Upper lobe of right lung (tissue), 1 donor: ENCODE data around the gene SPATA16. TPM values are rescaled to one million over a fixed set of nuclear protein-coding genes. Genes with fewer than 3 reads are reported as not detected.

ENCODE experiments used
- ATAC-seq: fragments of 200-7000 bp; cut with Tn5 transposase; one replicate; pipeline ENCODE4 v1.9.1; 2020; ENCODE audit warnings: mild to moderate bottlenecking, moderate library complexity
- DNase-seq: peaks from one replicate; pipeline ENCODE4 v3.0.0-alpha.2; 2020
- H3K27ac ChIP-seq: fragments of 200-600 bp; one replicate; pipeline ENCODE4 v1.8.0; 2022
- H3K27me3 ChIP-seq: fragments of 200-600 bp; one replicate; pipeline ENCODE4 v1.8.0; 2022; ENCODE audit warnings: mild to moderate bottlenecking
- H3K36me3 ChIP-seq: fragments of 200-600 bp; one replicate; pipeline ENCODE4 v1.8.0; 2022
- H3K4me1 ChIP-seq: fragments of 200-600 bp; one replicate; pipeline ENCODE4 v1.8.0; 2022
- H3K4me3 ChIP-seq: fragments of 200-600 bp; one replicate; pipeline ENCODE4 v1.8.0; 2022; ENCODE audit warnings: mild to moderate bottlenecking
- H3K9me3 ChIP-seq: fragments of 200-600 bp; one replicate; pipeline ENCODE4 v1.8.0; 2022
- intact Hi-C: fragments of 100-400 bp; cut with DNase I; formaldehyde crosslinking; loops from one replicate; pipeline ENCODE4 v1.11.0; 2022
- total RNA-seq: library from RNA; stranded (reverse); fragmentation: NEBNext Ultra II Directional; extraction: Animal tissue kit (Norgen Biotek cat#: 25700); gene quantifications from one replicate; pipeline ENCODE4 v1.2.1, GENCODE V29; 2021
- TF ChIP-seq, protein P1 (sequence below): fragments of 200-600 bp; IDR thresholded peaks from one replicate; pipeline ENCODE4 v1.8.0; 2022; ENCODE audit warnings: antibody characterized with exemption
- donor health status: DM: no; HTN: yes; CAD: no; lungs with severe emphysema.

Gene SPATA16
- total RNA-seq, 1 donor from 2014 or later = not detected

DNA sequence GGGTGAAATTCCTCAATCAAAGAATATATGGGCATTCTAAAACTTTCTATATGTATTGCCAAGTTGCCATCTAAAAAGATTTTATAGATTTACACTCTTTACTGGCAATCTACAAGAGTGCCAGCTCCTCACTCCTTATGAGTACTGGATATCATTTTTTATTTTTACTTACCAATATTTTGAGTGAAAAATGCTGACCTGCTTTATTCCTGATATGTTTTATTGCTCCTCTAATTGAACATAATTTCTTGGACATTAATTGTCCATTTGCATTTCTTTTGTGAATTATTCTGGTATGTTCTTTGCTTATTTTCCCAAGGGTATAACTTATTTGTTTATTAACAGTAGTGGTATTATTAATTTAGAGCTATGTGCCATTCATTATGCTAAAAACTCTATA lies 293.7 kb downstream of the SPATA16 start:
- TF ChIP-seq, protein P1, sequence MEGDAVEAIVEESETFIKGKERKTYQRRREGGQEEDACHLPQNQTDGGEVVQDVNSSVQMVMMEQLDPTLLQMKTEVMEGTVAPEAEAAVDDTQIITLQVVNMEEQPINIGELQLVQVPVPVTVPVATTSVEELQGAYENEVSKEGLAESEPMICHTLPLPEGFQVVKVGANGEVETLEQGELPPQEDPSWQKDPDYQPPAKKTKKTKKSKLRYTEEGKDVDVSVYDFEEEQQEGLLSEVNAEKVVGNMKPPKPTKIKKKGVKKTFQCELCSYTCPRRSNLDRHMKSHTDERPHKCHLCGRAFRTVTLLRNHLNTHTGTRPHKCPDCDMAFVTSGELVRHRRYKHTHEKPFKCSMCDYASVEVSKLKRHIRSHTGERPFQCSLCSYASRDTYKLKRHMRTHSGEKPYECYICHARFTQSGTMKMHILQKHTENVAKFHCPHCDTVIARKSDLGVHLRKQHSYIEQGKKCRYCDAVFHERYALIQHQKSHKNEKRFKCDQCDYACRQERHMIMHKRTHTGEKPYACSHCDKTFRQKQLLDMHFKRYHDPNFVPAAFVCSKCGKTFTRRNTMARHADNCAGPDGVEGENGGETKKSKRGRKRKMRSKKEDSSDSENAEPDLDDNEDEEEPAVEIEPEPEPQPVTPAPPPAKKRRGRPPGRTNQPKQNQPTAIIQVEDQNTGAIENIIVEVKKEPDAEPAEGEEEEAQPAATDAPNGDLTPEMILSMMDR = no peak
- ATAC-seq (no peak), DNase-seq (no peak)
- Histone ChIP-seq H3K27ac (no peak overlapping the region), H3K9me3 (no peaks in the 10 kb centered on the region), H3K4me1 (no peaks in the 10 kb centered on the region), H3K27me3 (no peaks in the 10 kb centered on the region), H3K4me3 (no peak overlapping the region), H3K36me3 (no peaks in the 10 kb centered on the region)
- intact Hi-C loops = no loop called here

DNA sequence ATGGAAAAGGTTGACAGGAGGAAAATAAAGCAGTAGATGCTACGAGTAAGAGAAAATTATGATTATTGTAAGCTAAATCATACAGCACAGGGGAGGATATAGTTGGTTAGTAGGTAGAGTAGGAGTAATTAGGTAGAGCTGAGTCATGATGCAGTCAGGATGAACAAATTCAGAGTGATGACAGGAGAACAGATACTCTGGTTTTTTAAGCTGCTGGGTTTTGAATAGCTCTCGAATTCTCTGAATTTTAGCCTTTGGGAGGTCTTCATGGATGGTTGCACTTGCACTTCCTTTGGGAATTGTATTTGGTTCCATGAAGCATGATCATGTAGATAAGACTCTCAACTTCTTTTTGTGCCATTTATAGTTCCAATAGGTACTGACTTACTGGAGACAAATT lies 294.3 kb downstream of the SPATA16 start:
- H3K4me1 ChIP-seq = no peaks in the 10 kb centered on the region
- intact Hi-C loops = no loop called here
- no peaks in the 10 kb centered on the region for H3K27me3 ChIP-seq
- ATAC-seq (no peak), DNase-seq (no peak)
- H3K9me3 ChIP-seq = no peaks in the 10 kb centered on the region
- no peak overlapping the region for H3K4me3 ChIP-seq
- TF ChIP-seq, protein P1 = no peak
- H3K36me3 ChIP-seq = no peaks in the 10 kb centered on the region
- no peak overlapping the region for H3K27ac ChIP-seq

DNA sequence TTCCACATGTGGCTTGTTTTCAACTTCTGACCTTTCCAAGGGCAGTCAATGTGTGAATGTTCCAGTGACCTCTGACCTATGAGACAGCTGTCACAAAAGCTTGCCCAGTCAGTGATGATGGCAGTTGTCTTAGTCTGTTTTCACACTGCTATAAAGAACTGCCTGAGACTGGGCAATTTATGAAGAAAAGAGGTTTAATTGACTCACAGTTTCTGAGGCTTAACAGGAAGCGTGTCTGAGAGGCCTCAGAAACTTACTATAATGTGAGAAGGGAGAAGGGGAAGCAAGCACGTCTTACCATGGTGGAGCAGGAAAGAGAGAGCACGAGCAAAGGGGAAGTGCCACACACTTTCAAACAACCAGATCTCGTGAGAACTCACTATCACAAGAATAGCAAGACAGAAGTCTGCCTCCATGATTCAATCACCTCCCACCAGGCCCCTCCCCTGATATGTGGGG lies 294.9 kb downstream of the SPATA16 start:
- ATAC-seq (no peak), DNase-seq (no peak)
- Histone ChIP-seq H3K4me1 (no peaks in the 10 kb centered on the region), H3K27ac (no peak overlapping the region), H3K36me3 (no peaks in the 10 kb centered on the region), H3K9me3 (no peaks in the 10 kb centered on the region), H3K4me3 (no peak overlapping the region), H3K27me3 (no peaks in the 10 kb centered on the region)
- TF ChIP-seq, protein P1 = no peak
- intact Hi-C loops = no loop called here

DNA sequence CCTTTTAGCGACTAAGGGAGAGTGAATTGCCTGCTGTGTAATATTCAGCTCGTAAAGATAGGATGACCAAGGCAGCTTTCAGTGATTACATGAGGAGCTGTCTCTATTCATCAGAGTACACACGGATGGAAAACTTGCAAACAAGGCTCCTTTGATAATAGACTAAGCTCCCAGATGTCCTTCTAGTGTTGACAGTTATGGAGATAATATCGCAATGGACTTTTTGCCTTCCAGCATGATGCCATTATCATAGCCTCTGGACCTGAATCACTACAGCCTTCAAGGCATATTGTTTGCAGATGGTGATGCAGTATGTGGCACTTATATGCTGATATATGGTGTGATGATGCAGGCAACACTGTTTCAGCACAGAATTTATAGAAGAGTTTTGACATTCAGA lies 296.6 kb downstream of the SPATA16 start:
- Histone ChIP-seq H3K4me1 (no peaks in the 10 kb centered on the region), H3K4me3 (no peak overlapping the region), H3K9me3 (no peaks in the 10 kb centered on the region), H3K36me3 (no peaks in the 10 kb centered on the region), H3K27ac (no peak overlapping the region), H3K27me3 (no peaks in the 10 kb centered on the region)
- TF ChIP-seq, protein P1 = no peak
- DNase-seq = no peak
- no peak for ATAC-seq
- intact Hi-C loops = no loop called here

DNA sequence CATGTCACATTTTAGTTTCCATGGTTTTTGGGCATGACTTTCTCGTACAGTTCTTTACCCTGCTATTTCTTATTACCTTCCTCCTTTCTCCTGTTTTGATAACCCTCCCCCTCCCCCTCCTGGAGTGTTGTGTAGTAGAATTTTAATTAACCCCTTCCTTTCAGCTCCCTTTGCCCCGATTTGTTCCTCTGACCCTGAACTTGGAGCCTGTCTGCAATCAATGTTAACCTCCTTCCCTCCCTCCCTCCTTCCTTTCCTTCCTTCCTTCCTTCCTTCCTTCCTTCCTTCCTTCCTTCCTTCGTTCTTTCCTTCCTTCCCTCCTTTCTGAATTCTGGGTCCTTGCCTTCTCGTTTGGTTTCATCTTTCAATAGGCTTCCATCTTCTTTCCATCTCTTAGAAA lies 300.1 kb downstream of the SPATA16 start:
- H3K36me3 ChIP-seq = no peaks in the 10 kb centered on the region
- no peaks in the 10 kb centered on the region for H3K27me3 ChIP-seq
- intact Hi-C loops = no loop called here
- no peak overlapping the region for H3K4me3 ChIP-seq
- ATAC-seq = no peak
- H3K9me3 ChIP-seq = no peaks in the 10 kb centered on the region
- TF ChIP-seq, protein P1 = no peak
- H3K4me1 ChIP-seq = no peaks in the 10 kb centered on the region
- no peak for DNase-seq
- H3K27ac ChIP-seq = no peak overlapping the region

DNA sequence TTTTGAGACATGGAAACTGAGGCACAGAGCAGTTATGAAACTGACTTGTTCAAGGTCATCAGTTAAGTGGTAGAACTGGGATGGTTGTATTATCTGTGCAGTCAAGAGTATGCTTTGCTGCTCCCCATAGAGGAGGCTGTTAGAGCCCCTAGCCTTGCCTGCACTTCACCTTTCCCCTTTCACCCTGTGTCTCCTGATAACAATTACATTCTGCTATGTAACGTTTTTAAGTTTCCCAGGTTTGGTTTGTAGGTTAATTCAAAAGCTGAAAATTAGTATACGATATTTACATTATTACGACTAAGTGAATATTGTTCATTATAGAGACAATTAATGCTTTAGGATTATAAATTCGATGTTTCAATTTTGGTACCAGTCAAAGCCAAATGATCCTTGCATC lies 300.6 kb downstream of the SPATA16 start:
- Histone ChIP-seq H3K4me3 (no peak overlapping the region), H3K36me3 (no peaks in the 10 kb centered on the region), H3K9me3 (no peaks in the 10 kb centered on the region), H3K4me1 (no peaks in the 10 kb centered on the region), H3K27me3 (no peaks in the 10 kb centered on the region), H3K27ac (no peak overlapping the region)
- DNase-seq = no peak
- ATAC-seq = no peak
- intact Hi-C loops = no loop called here
- TF ChIP-seq, protein P1 = no peak
